ENCODE results near the gene MEN1. TPM values are rescaled to one million over a fixed set of nuclear protein-coding genes. Genes with fewer than 3 reads are reported as not detected.
"Not testable (repeated sequence)": the region's sequence is repeated elsewhere in the genome, so short reads cannot be mapped to it uniquely, and the experiment has no call there.

Gene MEN1
- total and polyA plus RNA-seq, 2 experiments from 2014 or later: 13.2 to 24.6 TPM

DNA sequence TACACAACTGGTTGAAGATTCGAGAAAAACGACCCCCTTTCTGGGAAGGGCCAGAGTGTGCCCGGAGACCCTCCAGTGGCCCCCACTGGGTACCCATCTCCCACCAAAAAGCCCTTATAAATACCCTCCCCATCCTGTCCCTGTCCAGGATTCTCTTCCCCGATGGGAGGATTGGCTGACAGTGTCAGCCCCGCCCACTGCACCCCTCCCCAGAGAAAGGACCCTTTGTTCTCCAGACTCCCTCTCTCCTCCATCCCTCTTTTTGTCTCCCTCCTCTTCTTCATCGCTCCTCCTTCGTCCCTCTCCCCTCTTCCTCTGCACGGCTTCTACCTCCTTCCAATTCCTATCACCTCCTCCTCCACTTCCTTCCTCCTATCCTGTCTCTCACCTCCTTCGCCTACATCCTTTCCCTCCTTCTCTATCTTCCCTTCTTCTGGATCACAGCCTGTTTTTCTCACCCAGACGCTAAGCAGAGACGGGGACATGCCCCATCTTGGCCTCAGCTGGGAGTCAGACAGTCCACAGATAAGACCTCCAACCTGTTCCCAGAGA lies 13.3 kb upstream of the MEN1 start:
- no peak for DNase-seq
- H3K9ac ChIP-seq: no peak overlapping the region
- TF ChIP-seq EZH2 (IDR thresholded peaks at IDR 0.05; ENCODE audit: insufficient read depth, poor library complexity, severe bottlenecking): no peak
- no peak for TF ChIP-seq EZH2phosphoT487 (IDR thresholded peaks at IDR 0.05; ENCODE audit: insufficient read depth, low read depth)
- H3K27ac ChIP-seq: no peak overlapping the region
- no peak overlapping the region for H3K4me2 ChIP-seq (ENCODE audit: unreplicated experiment)
- H3K4me1 ChIP-seq (ENCODE audit: insufficient read depth): no peaks in the 10 kb centered on the region
- H3F3A ChIP-seq (ENCODE audit: insufficient read depth): no peaks in the 10 kb centered on the region
- no peaks in the 10 kb centered on the region for H3K36me3 ChIP-seq (ENCODE audit: low read depth)
- no peaks in the 10 kb centered on the region for H4K20me1 ChIP-seq (ENCODE audit: insufficient read depth)
- H3K27me3 ChIP-seq (replicated peaks; ENCODE audit: insufficient read depth): no peaks in the 10 kb centered on the region
- H2AFZ ChIP-seq: no peak overlapping the region
- in situ Hi-C loops (cut with MboI): no loop called here
- no peaks in the 10 kb centered on the region for H3K9me3 ChIP-seq (ENCODE audit: low read depth)
- 50 to 53% methylated on average over 9 to 11 of the region's 11 CpGs for WGBS, 2 experiments (ENCODE audit: low coverage in 1 of 2, low lambda C conversion rate in 2 of 2, missing lambda C conversion rate in 2 of 2)
- no peak overlapping the region for H3K4me3 ChIP-seq
- no peaks in the 10 kb centered on the region for H3K79me2 ChIP-seq (ENCODE audit: insufficient read depth)
- no peaks in the 10 kb centered on the region for H3K9me2 ChIP-seq (ENCODE audit: insufficient read depth)

DNA sequence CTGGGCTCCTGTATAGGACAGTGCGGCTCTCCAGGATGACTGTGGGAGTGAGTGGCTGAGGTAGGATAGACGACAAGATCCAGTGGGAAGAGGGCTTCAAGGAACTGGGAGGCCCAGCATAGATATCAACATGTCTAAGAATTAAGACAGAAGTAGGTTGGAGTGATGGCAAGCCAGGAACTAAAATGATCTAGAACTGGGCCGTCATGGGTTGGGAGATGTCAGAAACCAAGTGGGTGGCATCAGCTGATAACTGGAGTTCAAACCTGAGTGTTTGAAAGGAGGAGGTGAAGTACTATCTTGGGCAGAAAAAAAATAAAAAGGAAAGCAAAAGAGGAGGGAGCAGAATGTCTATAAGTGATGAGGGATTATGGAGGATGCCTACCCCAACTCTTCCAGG lies 7.1 kb upstream of the MEN1 start:
- H3K9ac ChIP-seq: no peak overlapping the region
- H3K4me1 ChIP-seq (ENCODE audit: insufficient read depth): no peaks in the 10 kb centered on the region
- WGBS, 2 experiments (ENCODE audit: low coverage in 1 of 2, low lambda C conversion rate in 2 of 2, missing lambda C conversion rate in 2 of 2): 87 to 89% methylated on average over 3 of the region's 3 CpGs
- TF ChIP-seq EZH2 (IDR thresholded peaks at IDR 0.05; ENCODE audit: insufficient read depth, poor library complexity, severe bottlenecking) (no peak), EZH2phosphoT487 (IDR thresholded peaks at IDR 0.05; ENCODE audit: insufficient read depth, low read depth) (no peak)
- in situ Hi-C loops (cut with MboI): no loop called here
- H3K36me3 ChIP-seq (ENCODE audit: low read depth): no peaks in the 10 kb centered on the region
- no peak overlapping the region for H3K4me2 ChIP-seq (ENCODE audit: unreplicated experiment)
- H3K9me2 ChIP-seq (ENCODE audit: insufficient read depth): no peaks in the 10 kb centered on the region
- H4K20me1 ChIP-seq (ENCODE audit: insufficient read depth): no peaks in the 10 kb centered on the region
- no peaks in the 10 kb centered on the region for H3K27me3 ChIP-seq (replicated peaks; ENCODE audit: insufficient read depth)
- no peaks in the 10 kb centered on the region for H3F3A ChIP-seq (ENCODE audit: insufficient read depth)
- DNase-seq: no peak
- no peaks in the 10 kb centered on the region for H3K9me3 ChIP-seq (ENCODE audit: low read depth)
- H3K79me2 ChIP-seq (ENCODE audit: insufficient read depth): no peaks in the 10 kb centered on the region
- H3K27ac ChIP-seq: no peak overlapping the region
- H3K4me3 ChIP-seq: no peak overlapping the region
- no peak overlapping the region for H2AFZ ChIP-seq

DNA sequence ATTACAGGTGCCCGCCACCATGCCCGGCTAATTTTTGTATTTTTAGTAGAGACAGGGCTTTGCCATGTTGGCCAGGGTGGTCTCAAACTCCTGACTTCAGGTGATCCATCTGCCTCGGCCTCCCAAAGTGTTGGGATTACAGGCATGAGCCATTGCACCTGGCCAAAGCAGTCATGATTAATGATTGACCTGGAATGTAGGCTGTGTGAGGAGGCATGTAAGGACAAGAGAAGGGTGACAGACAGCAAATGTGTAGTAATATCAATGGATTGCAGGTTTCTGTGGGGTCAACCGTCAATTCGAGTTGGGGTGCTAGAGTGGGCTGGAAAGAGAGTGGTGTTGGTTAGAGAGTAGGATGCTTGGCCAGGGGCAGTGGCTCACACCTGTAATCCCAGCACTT lies 5.1 kb upstream of the MEN1 start:
- H3K27ac ChIP-seq; H3K4me2 ChIP-seq (ENCODE audit: unreplicated experiment); H3K9ac ChIP-seq; H3K27me3 ChIP-seq (replicated peaks; ENCODE audit: insufficient read depth); H3K9me2 ChIP-seq (ENCODE audit: insufficient read depth); DNase-seq; in situ Hi-C loops (cut with MboI); H3K79me2 ChIP-seq (ENCODE audit: insufficient read depth); H4K20me1 ChIP-seq (ENCODE audit: insufficient read depth); H3K9me3 ChIP-seq (ENCODE audit: low read depth); H2AFZ ChIP-seq; H3F3A ChIP-seq (ENCODE audit: insufficient read depth); H3K36me3 ChIP-seq (ENCODE audit: low read depth); H3K4me1 ChIP-seq (ENCODE audit: insufficient read depth); H3K4me3 ChIP-seq: not testable (repeated sequence)
- WGBS, 2 experiments (ENCODE audit: low coverage in 1 of 2, low lambda C conversion rate in 2 of 2, missing lambda C conversion rate in 2 of 2): 79 to 89% methylated on average over 5 of the region's 5 CpGs

DNA sequence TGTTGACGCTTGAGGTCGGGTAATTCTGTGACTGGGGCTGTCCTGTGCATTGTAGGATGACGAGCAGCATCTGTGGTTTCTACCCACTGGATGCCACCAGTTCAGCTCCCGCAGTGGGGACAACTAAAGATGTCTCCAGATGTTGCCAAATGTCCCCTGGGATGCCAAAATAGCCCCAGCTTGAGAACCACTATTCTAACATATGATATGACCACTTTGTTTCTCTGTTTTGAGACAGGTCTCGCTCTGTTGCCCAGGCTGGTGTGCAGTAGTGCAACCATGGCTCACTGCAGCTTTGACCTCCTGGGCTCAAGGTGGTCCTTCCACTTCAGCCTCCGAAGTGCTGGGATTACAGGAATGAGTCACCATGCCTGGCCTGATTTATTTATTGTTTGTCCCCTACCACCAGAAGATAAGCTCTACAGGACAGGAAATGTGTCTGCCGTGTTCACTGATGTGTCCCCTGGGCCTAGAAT lies 4.4 kb upstream of the MEN1 start:
- Histone ChIP-seq H3K4me2 (ENCODE audit: unreplicated experiment) (no peak overlapping the region), H2AFZ (no peak overlapping the region), H3K27ac (no peak overlapping the region), H3K9me2 (ENCODE audit: insufficient read depth) (no peaks in the 10 kb centered on the region), H3K36me3 (ENCODE audit: low read depth) (no peaks in the 10 kb centered on the region), H3K4me1 (ENCODE audit: insufficient read depth) (no peaks in the 10 kb centered on the region), H3K27me3 (replicated peaks; ENCODE audit: insufficient read depth) (no peaks in the 10 kb centered on the region), H3K79me2 (ENCODE audit: insufficient read depth) (peaks cover 6% of the 10 kb centered on the region), H4K20me1 (ENCODE audit: insufficient read depth) (no peaks in the 10 kb centered on the region), H3K4me3 (no peak overlapping the region), H3F3A (ENCODE audit: insufficient read depth) (no peaks in the 10 kb centered on the region), H3K9me3 (ENCODE audit: low read depth) (no peaks in the 10 kb centered on the region), H3K9ac (no peak overlapping the region)
- in situ Hi-C loops (cut with MboI): no loop called here
- TF ChIP-seq EZH2phosphoT487 (IDR thresholded peaks at IDR 0.05; ENCODE audit: insufficient read depth, low read depth) (no peak), EZH2 (IDR thresholded peaks at IDR 0.05; ENCODE audit: insufficient read depth, poor library complexity, severe bottlenecking) (no peak)
- DNase-seq: no peak
- WGBS, 2 experiments (ENCODE audit: low coverage in 1 of 2, low lambda C conversion rate in 2 of 2, missing lambda C conversion rate in 2 of 2): 32 to 33% methylated on average over 7 of the region's 7 CpGs

DNA sequence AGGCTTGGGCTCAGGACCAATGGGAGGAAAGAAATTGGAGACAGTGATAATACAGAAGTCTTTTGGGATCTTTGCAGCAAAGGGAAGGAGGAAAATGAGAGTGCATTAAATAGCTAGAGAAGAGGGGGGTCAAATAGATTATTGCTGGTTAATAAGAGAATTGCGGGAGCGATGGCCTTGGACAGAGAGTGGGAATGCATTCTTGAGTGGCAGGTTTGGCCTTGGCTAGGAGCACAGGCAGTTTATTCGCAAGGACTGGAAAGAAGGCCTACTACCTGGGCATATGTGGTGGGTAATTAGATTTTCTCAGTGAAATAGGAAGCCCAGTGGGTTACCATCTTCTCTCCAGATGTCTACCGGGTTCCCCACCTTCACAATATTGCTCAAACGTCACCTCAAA lies 3.5 kb upstream of the MEN1 start:
- H3F3A ChIP-seq (ENCODE audit: insufficient read depth): no peaks in the 10 kb centered on the region
- H3K4me1 ChIP-seq (ENCODE audit: insufficient read depth): peaks cover 7% of the 10 kb centered on the region; the same call in 1 of the 2 replicates
- no peaks in the 10 kb centered on the region for H4K20me1 ChIP-seq (ENCODE audit: insufficient read depth)
- in situ Hi-C loops (cut with MboI): no loop called here
- no peaks in the 10 kb centered on the region for H3K9me2 ChIP-seq (ENCODE audit: insufficient read depth)
- H3K27me3 ChIP-seq (replicated peaks; ENCODE audit: insufficient read depth): no peaks in the 10 kb centered on the region
- H3K9me3 ChIP-seq (ENCODE audit: low read depth): no peaks in the 10 kb centered on the region
- no peak for DNase-seq
- H2AFZ ChIP-seq: no peak overlapping the region
- H3K4me2 ChIP-seq (ENCODE audit: unreplicated experiment): no peak overlapping the region
- TF ChIP-seq EZH2 (IDR thresholded peaks at IDR 0.05; ENCODE audit: insufficient read depth, poor library complexity, severe bottlenecking): no peak
- TF ChIP-seq EZH2phosphoT487 (IDR thresholded peaks at IDR 0.05; ENCODE audit: insufficient read depth, low read depth): no peak
- H3K79me2 ChIP-seq (ENCODE audit: insufficient read depth): peaks cover 14% of the 10 kb centered on the region
- H3K4me3 ChIP-seq: no peak overlapping the region
- WGBS, 2 experiments (ENCODE audit: low coverage in 1 of 2, low lambda C conversion rate in 2 of 2, missing lambda C conversion rate in 2 of 2): 78 to 80% methylated on average over 5 of the region's 5 CpGs
- H3K27ac ChIP-seq: no peak overlapping the region
- H3K9ac ChIP-seq: no peak overlapping the region
- no peaks in the 10 kb centered on the region for H3K36me3 ChIP-seq (ENCODE audit: low read depth)
